GM18519 (cell line): Measurements from ENCODE around the gene PPP1R14B.

Experiments
- ATAC-seq: cut with Tn5 transposase; IDR thresholded peaks from one replicate; pipeline ENCODE4 v1.9.1; 2021; ENCODE audit warnings: mild to moderate bottlenecking, moderate library complexity; ENCODE audit not compliant: unreplicated experiment, low FRiP score

The PPP1R14B gene

GRCh38 chr11:64218628-64219353 lies 28.0 kb downstream of the PPP1R14B start:
- ATAC-seq = no peak

- ATAC-seq = no peak
These were observed 29.9 kb downstream of the PPP1R14B start for GRCh38 chr11:64216879-64217278.

- ATAC-seq = no peak
These were observed 35.4 kb downstream of the PPP1R14B start for GRCh38 chr11:64211181-64211872.

GRCh38 chr11:64210301-64211020 lies 36.3 kb downstream of the PPP1R14B start:
- ATAC-seq = no peak

GRCh38 chr11:64209563-64209843 lies 37.2 kb downstream of the PPP1R14B start:
- ATAC-seq = no peak

GRCh38 chr11:64208796-64209562 lies 37.8 kb downstream of the PPP1R14B start:
- no peak for ATAC-seq

GRCh38 chr11:64208086-64208795 lies 38.5 kb downstream of the PPP1R14B start:
- ATAC-seq = no peak

- ATAC-seq = no peak
These were observed 39.3 kb downstream of the PPP1R14B start for GRCh38 chr11:64207256-64208085.

GRCh38 chr11:64206457-64207255 lies 40.1 kb downstream of the PPP1R14B start, which contains the start of gene FERMT3:
FERMT3 (plus strand) TSS chr11:64206721; CDS start chr11:64207365, 644 bp downstream.
- ATAC-seq = no peak

- ATAC-seq = no peak
These were observed 42.2 kb downstream of the PPP1R14B start for GRCh38 chr11:64204464-64204989.

GRCh38 chr11:64204080-64204440 lies 42.7 kb downstream of the PPP1R14B start:
- ATAC-seq = no peak

GRCh38 chr11:64203421-64204079 lies 43.2 kb downstream of the PPP1R14B start:
- ATAC-seq = no peak

- no peak for ATAC-seq
These were observed 43.8 kb downstream of the PPP1R14B start for GRCh38 chr11:64202992-64203391.

- no peak for ATAC-seq
These were observed 45.2 kb downstream of the PPP1R14B start for GRCh38 chr11:64201543-64201942.

GRCh38 chr11:64198511-64198910 lies 48.2 kb downstream of the PPP1R14B start:
- ATAC-seq = no peak

GRCh38 chr11:64196626-64197025 lies 50.1 kb downstream of the PPP1R14B start:
- ATAC-seq = no peak
